Neuron (in vitro differentiated cells): Measurements from ENCODE around the gene ORC6.

Experiments used
- H2AFZ ChIP-seq: one replicate; pipeline ENCODE4 v1.6.1; 2013; ENCODE audit warnings: low read depth, mild to moderate bottlenecking, inconsistent platforms, low read length, moderate library complexity
- H3K27me3 ChIP-seq: one replicate; pipeline ENCODE4 v1.6.1; 2013; ENCODE audit warnings: low read length; ENCODE audit not compliant: insufficient read depth
- H3K36me3 ChIP-seq: one replicate; pipeline ENCODE4 v1.6.1; 2013; ENCODE audit warnings: low read length; ENCODE audit not compliant: insufficient read depth
- H3K4me1 ChIP-seq: one replicate; pipeline ENCODE4 v1.6.1; 2013; ENCODE audit warnings: low read length; ENCODE audit not compliant: insufficient read depth
- H3K4me3 ChIP-seq: 2 replicates; pipeline ENCODE4 v1.5.1; 2013; ENCODE audit warnings: mild to moderate bottlenecking, low read length, moderate library complexity
- H3K9me3 ChIP-seq: one replicate; pipeline ENCODE4 v1.6.1; 2013; ENCODE audit warnings: low read length

The ORC6 gene

GRCh38 chr16:46711106-46712058 is 21.9 kb downstream of the ORC6 start:
- H3K4me1 ChIP-seq = no peaks in the 10 kb centered on the region
- no peaks in the 10 kb centered on the region for H3K27me3 ChIP-seq
- H3K4me3 ChIP-seq = no peak overlapping the region
- no peak overlapping the region for H2AFZ ChIP-seq
- H3K36me3 ChIP-seq = no peaks in the 10 kb centered on the region
- H3K9me3 ChIP-seq = no peaks in the 10 kb centered on the region

- Histone ChIP-seq H3K36me3 (no peaks in the 10 kb centered on the region), H2AFZ (no peak overlapping the region), H3K27me3 (no peaks in the 10 kb centered on the region), H3K9me3 (no peaks in the 10 kb centered on the region), H3K4me3 (no peak overlapping the region), H3K4me1 (no peaks in the 10 kb centered on the region)
Observed at GRCh38 chr16:46712911-46713310, 23.5 kb downstream of the ORC6 start.

DNA sequence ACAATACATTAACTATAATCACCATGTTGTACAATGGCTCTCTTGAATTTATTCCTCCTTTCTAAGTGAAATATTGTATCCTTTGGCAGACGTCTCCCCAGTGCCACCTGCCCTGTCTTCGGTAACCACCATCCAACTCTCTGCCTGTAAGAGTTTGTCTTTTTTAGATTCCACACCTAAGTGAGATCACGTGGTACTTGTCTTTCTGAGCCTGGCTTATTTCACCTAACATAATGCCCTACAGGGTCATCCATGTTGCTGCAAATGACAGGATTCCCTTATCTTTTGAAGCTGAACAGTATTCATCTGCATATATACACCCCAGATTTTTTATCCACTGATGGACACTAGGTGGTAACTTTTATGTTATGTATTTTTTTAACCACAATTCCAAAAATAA is 24.2 kb downstream of the ORC6 start:
- Histone ChIP-seq H3K36me3 (no peaks in the 10 kb centered on the region), H3K9me3 (no peaks in the 10 kb centered on the region), H3K4me1 (no peaks in the 10 kb centered on the region), H3K27me3 (no peaks in the 10 kb centered on the region), H3K4me3 (no peak overlapping the region), H2AFZ (no peak overlapping the region)

- Histone ChIP-seq H3K4me1 (no peaks in the 10 kb centered on the region), H3K36me3 (no peaks in the 10 kb centered on the region), H2AFZ (no peak overlapping the region), H3K27me3 (no peaks in the 10 kb centered on the region), H3K9me3 (no peaks in the 10 kb centered on the region), H3K4me3 (no peak overlapping the region)
Observed at GRCh38 chr16:46714797-46715591, 25.5 kb downstream of the ORC6 start.

GRCh38 chr16:46715769-46716305 is 26.4 kb downstream of the ORC6 start:
- no peaks in the 10 kb centered on the region for H3K27me3 ChIP-seq

GRCh38 chr16:46717692-46718091 is 28.2 kb downstream of the ORC6 start:
- Histone ChIP-seq H3K4me1 (no peaks in the 10 kb centered on the region), H3K36me3 (no peaks in the 10 kb centered on the region), H2AFZ (no peak overlapping the region), H3K4me3 (no peak overlapping the region), H3K9me3 (no peaks in the 10 kb centered on the region), H3K27me3 (no peaks in the 10 kb centered on the region)

More at GRCh38 chr16:46715769-46716305, 26.4 kb downstream of the ORC6 start:
- Histone ChIP-seq H3K36me3 (no peaks in the 10 kb centered on the region), H3K9me3 (no peaks in the 10 kb centered on the region), H3K4me3 (no peak overlapping the region), H3K4me1 (no peaks in the 10 kb centered on the region), H2AFZ (no peak overlapping the region)

- H3K4me1 ChIP-seq = no peaks in the 10 kb centered on the region
- H3K4me3 ChIP-seq = no peak overlapping the region
- no peak overlapping the region for H2AFZ ChIP-seq
- no peaks in the 10 kb centered on the region for H3K27me3 ChIP-seq
- H3K9me3 ChIP-seq = no peaks in the 10 kb centered on the region
- H3K36me3 ChIP-seq = no peaks in the 10 kb centered on the region
Observed at GRCh38 chr16:46718214-46718613, 28.8 kb downstream of the ORC6 start.

DNA sequence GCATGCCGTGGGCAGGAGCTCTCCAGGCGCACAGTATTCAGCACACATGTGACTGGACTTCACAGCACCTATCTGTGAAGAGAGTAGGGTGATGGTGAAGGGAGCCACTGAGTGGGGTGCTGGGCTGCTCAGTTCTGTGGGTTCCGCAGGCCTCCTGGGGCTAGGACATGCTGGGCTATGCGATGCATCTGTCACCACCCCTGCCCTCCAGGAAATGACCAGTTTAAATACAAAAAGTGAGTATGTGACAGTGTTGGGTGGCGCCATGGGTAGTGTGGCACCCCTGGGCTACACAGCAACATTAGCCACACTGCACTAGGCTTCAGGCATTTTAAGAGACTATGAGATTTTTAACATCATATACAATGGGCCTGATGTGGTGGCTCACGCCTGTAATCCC is 30.1 kb downstream of the ORC6 start:
- Histone ChIP-seq H3K27me3 (no peaks in the 10 kb centered on the region), H2AFZ (no peak overlapping the region), H3K36me3 (no peaks in the 10 kb centered on the region), H3K4me3 (no peak overlapping the region), H3K9me3 (no peaks in the 10 kb centered on the region), H3K4me1 (no peaks in the 10 kb centered on the region)

- H3K4me1 ChIP-seq = no peaks in the 10 kb centered on the region
- H3K36me3 ChIP-seq = no peaks in the 10 kb centered on the region
- H3K27me3 ChIP-seq = no peaks in the 10 kb centered on the region
- H3K9me3 ChIP-seq = no peaks in the 10 kb centered on the region
- no peak overlapping the region for H3K4me3 ChIP-seq
- no peak overlapping the region for H2AFZ ChIP-seq
Observed at GRCh38 chr16:46720619-46721018, 31.2 kb downstream of the ORC6 start.

DNA sequence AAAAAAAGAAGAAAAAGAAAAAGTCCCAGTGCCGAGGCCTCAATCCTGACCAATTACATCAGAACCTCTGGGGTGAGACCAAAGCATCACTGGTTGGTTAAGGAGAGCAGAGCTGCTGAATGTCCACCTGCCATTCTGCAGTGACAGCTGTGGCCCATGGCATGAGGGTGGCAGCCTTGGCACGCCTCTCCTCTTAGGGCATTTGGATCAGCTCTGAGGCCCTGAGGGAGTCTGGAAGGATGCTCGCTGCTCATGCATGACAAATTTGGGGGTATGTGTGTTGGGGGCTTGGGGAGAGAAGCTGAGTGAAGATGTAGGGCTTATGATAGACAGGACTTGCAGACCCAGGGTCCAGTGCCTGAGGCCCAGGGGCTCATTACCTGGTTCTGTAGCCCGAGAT is 32.4 kb downstream of the ORC6 start:
- no peaks in the 10 kb centered on the region for H3K9me3 ChIP-seq
- no peak overlapping the region for H3K4me3 ChIP-seq
- no peaks in the 10 kb centered on the region for H3K27me3 ChIP-seq

DNA sequence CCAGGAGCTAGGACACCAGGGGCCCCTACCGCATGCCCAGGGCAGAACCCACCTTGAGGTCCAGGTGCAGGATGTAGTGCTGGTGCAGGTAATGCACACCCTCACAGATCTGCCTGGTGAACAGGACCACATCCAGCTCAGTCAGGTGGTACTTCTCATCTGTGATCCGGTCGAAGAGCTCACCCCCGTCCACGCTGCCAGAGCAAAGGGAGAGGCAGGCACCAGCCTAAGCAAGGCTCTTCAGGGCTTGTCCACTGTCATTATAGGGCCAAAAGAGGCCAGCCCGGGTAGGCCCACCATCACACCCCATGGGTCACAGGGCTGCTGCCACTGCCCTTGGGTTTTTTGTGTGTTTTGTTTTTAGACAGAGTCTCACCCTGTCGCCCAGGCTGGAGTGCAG is 37.7 kb downstream of the ORC6 start:
- Histone ChIP-seq H3K27me3 (no peaks in the 10 kb centered on the region), H2AFZ (no peak overlapping the region), H3K36me3 (no peaks in the 10 kb centered on the region)

More for the DNA sequence above, 32.4 kb downstream of the ORC6 start:
- no peaks in the 10 kb centered on the region for H3K4me1 ChIP-seq
- H2AFZ ChIP-seq = no peak overlapping the region
- no peaks in the 10 kb centered on the region for H3K36me3 ChIP-seq

DNA sequence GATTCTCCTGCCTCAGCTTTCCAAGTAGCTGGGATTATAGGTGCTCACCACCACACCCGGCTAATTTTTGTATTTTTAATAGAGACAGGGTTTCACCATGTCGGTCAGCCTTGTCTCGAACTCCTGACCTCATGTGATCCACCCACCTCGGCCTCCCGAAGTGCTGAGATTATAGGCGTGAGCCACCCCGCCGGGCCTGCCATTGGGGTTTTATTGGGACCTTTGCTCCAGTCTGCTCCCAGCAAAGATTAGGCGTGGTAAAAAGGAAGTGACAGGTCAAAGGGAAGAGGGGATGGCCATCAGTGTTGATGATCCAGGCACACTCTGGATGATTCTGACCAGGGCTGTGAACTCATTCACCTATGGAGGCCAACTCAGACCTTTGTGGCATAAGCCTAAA is 38.2 kb downstream of the ORC6 start:
- Histone ChIP-seq H2AFZ (no peak overlapping the region), H3K4me3 (no peak overlapping the region), H3K36me3 (no peaks in the 10 kb centered on the region), H3K9me3 (peaks cover 3% of the 10 kb centered on the region), H3K27me3 (no peaks in the 10 kb centered on the region), H3K4me1 (no peaks in the 10 kb centered on the region)

More for the DNA sequence above, 37.7 kb downstream of the ORC6 start:
- no peaks in the 10 kb centered on the region for H3K4me1 ChIP-seq
- H3K4me3 ChIP-seq = no peak overlapping the region
- H3K9me3 ChIP-seq = peaks cover 3% of the 10 kb centered on the region

GRCh38 chr16:46728806-46729205 is 39.3 kb downstream of the ORC6 start:
- H3K36me3 ChIP-seq = no peaks in the 10 kb centered on the region
- H3K4me3 ChIP-seq = no peak overlapping the region
- H2AFZ ChIP-seq = no peak overlapping the region
- no peaks in the 10 kb centered on the region for H3K27me3 ChIP-seq
- no peaks in the 10 kb centered on the region for H3K4me1 ChIP-seq
- H3K9me3 ChIP-seq = peaks cover 3% of the 10 kb centered on the region
